COLO829 (cell line): ENCODE data around the gene PRPSAP1.

Experiments used
- DNase-seq: peaks from one replicate; pipeline ENCODE4 v3.0.0; 2012; ENCODE audit warnings: low spot score

PRPSAP1 gene

DNA sequence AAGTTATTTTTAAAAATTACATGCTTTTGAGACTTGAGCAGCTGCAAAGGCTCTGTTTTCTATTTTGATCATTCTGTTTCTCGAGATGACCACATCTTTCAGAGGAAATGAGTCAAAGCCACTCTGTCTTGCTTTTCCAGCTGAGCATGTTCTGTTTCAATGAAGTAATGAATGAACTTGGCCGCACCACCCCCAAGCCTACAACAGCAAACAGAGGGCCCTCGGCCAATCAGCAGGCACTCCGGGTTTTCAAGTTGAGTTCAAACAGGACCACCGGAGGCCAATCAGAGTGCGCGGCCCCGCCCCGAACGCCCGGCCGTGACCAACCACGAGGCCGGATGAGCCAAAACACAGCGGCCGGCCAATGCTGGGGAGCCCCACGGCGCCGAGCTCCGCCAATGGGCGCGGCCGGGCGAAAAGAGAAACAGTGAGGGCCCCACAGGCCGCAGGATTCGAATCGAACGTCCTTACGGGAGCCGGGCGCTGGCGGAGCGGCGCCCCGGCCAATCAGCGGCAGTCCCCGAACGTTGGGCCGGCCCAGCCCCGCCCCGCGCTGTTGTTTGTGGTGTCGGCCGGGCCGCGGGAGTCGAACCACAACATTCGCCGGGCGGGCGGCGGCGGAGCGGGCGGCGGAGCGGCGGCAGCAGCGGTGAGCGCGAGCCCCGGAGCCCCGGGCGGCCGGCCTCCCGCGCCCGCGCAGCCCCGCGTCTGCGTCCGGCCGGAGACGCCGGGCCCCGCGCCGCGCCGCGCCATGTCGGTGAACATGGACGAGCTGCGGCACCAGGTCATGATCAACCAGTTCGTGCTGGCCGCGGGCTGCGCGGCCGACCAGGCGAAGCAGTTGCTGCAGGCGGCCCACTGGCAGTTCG lies 88.7 kb downstream of the PRPSAP1 start, which contains the start of gene UBALD2:
TSS of gene UBALD2 (plus strand) at position 594 of the 869 bp plus-strand sequence. CDS start at position 752, 158 bp downstream.
- peak; percentile 95 for DNase-seq

DNA sequence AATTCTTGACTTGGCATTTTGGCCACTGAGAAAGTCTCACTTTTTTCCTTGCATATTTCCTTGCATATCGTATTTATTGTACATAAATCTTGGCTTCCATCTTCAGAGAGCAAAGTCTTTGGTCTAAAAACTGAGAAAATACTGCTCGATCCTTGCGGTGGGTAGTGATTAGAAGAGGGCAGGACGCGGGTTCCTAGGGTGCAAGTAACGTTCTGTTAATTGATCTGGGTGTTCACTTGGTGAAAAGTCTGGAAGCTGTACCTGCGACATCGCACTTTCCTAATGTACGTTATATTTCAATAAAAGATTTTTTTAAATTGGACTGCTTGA lies 89.3 kb downstream of the PRPSAP1 start:
- DNase-seq: no peak

DNA sequence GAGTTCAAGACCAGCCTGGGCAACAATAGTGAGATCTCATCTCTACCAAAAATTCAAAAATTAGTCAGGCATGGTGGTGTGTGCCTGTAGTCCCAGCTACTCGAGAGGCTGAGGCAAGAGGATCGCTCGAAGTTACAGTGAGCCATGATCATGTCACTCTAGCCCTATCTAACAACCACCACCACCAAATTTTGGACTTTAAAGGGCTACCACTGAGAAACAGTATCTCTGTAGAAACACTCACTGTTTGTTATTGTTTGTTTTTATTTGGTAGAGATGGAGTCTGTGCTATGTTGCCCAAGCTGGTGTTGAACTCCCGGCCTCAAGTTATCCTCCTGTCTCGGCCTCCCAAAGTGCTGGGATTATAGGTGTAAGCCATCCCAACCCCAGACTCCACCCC lies 89.8 kb downstream of the PRPSAP1 start:
- no peak for DNase-seq

DNA sequence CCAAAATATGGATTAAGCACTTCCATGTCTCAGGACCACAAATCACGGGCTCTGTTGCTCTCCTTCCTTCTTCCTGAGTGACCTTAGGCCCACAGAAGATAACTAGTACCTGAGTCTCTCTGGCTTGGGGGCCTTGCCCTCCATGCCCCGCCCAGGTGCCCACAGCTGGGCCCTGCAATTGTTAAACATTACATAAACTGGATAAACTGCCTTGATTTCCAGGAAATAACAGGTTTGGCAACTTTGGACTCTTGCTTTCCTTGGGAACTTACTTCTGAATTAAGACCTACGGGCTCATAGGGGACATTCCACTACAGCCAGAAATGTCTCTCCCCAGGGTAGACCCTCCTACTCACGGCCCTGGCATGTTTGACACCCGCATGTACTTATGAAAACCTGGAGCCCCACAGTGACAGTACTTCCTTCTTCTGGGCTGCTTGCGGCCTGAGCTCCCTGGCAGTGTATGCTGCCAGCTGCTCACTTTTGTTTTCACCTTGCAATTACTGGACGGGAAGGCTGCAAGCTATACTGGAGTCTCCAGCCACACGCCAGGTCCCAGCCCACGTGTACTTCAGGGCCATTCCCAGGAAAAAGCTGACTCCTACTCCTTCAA lies 90.9 kb downstream of the PRPSAP1 start:
- no peak for DNase-seq

DNA sequence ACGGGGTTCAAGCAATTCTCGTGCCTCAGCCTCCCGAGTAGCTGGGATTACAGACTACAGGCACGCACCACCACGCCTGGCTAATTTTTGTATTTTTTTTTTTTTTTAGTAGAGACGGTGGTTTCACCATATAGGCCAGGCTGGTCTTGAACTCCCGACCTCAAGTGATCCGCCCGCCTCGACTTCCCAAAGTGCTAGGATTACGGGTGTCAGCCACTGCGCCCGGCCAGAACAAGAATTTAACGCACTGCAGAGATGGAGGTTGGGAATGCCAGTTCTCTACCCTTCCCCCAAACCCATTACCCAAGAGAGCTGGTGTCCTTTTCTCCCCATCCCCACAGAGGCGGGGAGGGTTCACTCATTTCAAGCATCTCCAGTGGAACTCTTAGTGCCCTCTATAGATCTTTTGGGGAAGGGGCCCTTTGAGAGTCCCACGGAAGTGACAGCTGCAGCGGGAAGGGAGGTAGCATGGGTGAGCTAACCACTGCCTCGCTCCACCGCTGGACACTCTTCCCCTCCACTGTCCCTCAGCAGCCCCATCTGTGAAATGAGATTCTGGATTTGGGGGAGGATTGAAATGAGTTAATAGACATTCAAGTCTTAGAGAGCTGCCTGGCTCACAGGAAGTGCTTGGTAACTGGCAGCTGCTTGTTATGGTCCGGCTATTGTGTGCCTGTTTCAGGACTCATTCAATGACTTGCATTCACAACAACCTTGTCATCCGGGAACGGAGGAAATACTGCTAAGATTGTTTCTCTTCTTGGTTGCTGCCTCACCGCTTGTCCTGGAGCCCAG lies 92.1 kb downstream of the PRPSAP1 start:
- peak; percentile 82 for DNase-seq

DNA sequence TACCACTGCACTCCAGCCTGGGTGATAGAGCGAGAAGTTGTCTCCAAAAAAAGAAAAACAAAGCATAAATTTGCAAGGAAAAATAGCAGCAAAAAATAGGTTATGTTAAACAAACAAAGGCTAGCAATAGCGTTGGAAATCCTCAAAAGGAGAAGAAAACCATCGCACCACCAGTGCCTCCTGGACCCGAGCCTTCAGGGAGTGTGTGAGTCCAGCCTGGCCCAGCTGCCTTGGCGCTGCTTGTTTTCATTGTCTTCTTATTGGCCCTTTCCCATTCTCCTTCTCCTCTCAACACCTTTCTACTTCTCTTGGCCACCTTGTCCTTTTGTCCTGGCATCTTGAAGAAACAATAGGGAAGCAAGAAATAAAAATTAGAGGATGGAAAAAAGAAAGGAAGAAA lies 93.0 kb downstream of the PRPSAP1 start:
- DNase-seq: no peak

DNA sequence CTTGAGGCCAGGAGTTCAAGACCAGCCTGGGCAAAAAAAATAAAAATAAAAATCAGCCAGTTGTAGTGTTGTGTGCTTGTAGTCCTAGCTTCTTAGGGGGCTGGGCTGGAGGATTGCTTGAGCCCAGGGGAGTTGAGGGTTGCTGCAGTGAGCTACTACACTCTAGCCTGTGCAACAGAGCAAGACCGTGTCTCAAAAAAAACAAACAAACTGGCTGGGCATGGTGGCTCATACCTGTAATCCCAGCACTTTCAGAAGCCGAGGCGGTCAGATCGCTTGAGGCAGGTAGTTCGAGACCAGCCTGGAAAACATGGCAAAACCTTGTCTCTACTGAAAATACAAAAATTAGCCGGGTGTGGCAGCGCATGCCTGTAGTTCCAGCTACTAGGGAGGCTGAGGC lies 93.5 kb downstream of the PRPSAP1 start:
- DNase-seq: no peak
